HEK293 (cell line): ENCODE data around the gene SKP2.

Experiments used
- CTCF ChIA-PET: fragments of 350-600 bp; formaldehyde crosslinking; extraction: SDS; loops from one replicate; lab custom pipeline; 2021; ENCODE audit warnings: antibody characterized with exemption; lab: Yijun Ruan, JAX
- POLR2A ChIA-PET: fragments of 300-600 bp; formaldehyde crosslinking; extraction: SDS; loops from one replicate; lab custom pipeline; 2020; ENCODE audit warnings: antibody characterized with exemption, inconsistent platforms; lab: Yijun Ruan, JAX
- H3K27ac ChIP-seq: fragments of 200-500 bp; sonication (Bioruptor generic); 2 replicates; pipeline ENCODE4 v1.5.1; 2014; ENCODE audit warnings: low read depth, low read length, control low read depth, inconsistent platforms; ENCODE audit errors: extremely low read depth
- H3K36me3 ChIP-seq, 2 experiments: fragments of 200-500 bp in 1 of 2; sonication (Bioruptor generic) in 1 of 2; 1 replicate in 1 of 2; 2 replicates in 1 of 2; pipeline ENCODE4 v1.5.1; 2014 to 2017; ENCODE audit warnings: inconsistent platforms in 2 of 2, low read length in 2 of 2; ENCODE audit not compliant: control insufficient read depth in 2 of 2, insufficient read depth in 1 of 2
- H3K4me1 ChIP-seq: fragments of 200-500 bp; sonication (Bioruptor generic); 2 replicates; pipeline ENCODE4 v1.5.1; 2014; ENCODE audit warnings: mild to moderate bottlenecking, low read length, inconsistent platforms; ENCODE audit not compliant: control insufficient read depth, insufficient read depth
- H3K4me3 ChIP-seq: 2 replicates; pipeline ENCODE4 v1.5.1; 2011; ENCODE audit warnings: low read depth, mild to moderate bottlenecking, control low read depth, low read length, moderate library complexity
- H3K9me3 ChIP-seq: fragments of 200-500 bp; sonication (Bioruptor generic); 2 replicates; pipeline ENCODE4 v1.5.1; 2014; ENCODE audit warnings: low read depth, low read length, inconsistent platforms; ENCODE audit not compliant: control insufficient read depth, insufficient read depth
- ATF2 ChIP-seq: fragments of 450-650 bp; formaldehyde crosslinking; IDR thresholded peaks from 2 replicates; pipeline ENCODE4 v1.5.1; 2016; ENCODE audit warnings: missing biosample characterization, missing genetic modification characterization, low read depth
- ELK4 ChIP-seq: IDR thresholded peaks from 2 replicates; pipeline ENCODE4 v1.6.1; 2011; ENCODE audit warnings: mild to moderate bottlenecking, low read depth, low read length, borderline replicate concordance
- GLI4 ChIP-seq: fragments of 450-650 bp; formaldehyde crosslinking; IDR thresholded peaks from 2 replicates; pipeline ENCODE4 v1.5.1; 2016; ENCODE audit warnings: missing biosample characterization, missing genetic modification characterization
- HIC1 ChIP-seq: fragments of 450-650 bp; formaldehyde crosslinking; IDR thresholded peaks from 2 replicates; pipeline ENCODE4 v1.5.1; 2016; ENCODE audit warnings: missing biosample characterization, missing genetic modification characterization
- HOXC10 ChIP-seq: sonication (generic); formaldehyde crosslinking; IDR thresholded peaks from 2 replicates; pipeline ENCODE4 v1.8.1; 2023; ENCODE audit warnings: mild to moderate bottlenecking, missing genetic modification reagents
- KLF16 ChIP-seq: fragments of 450-650 bp; formaldehyde crosslinking; IDR thresholded peaks from 2 replicates; pipeline ENCODE4 v1.5.1; 2017; ENCODE audit warnings: missing biosample characterization, missing genetic modification characterization
- MYNN ChIP-seq: fragments of 450-650 bp; formaldehyde crosslinking; IDR thresholded peaks from 2 replicates; pipeline ENCODE4 v1.5.1; 2016; ENCODE audit warnings: missing biosample characterization, missing genetic modification characterization, borderline replicate concordance
- SP3 ChIP-seq: fragments of 450-650 bp; formaldehyde crosslinking; IDR thresholded peaks from 2 replicates; pipeline ENCODE4 v1.5.1; 2016; ENCODE audit warnings: missing biosample characterization, missing genetic modification characterization
- TSHZ1 ChIP-seq: fragments of 450-650 bp; formaldehyde crosslinking; IDR thresholded peaks from 2 replicates; pipeline ENCODE4 v1.5.1; 2016; ENCODE audit warnings: missing biosample characterization, missing genetic modification characterization, borderline replicate concordance
- ZBTB20 ChIP-seq: fragments of 450-650 bp; formaldehyde crosslinking; IDR thresholded peaks from 2 replicates; pipeline ENCODE4 v1.5.1; 2016; ENCODE audit warnings: missing biosample characterization, missing genetic modification characterization
- ZNF19 ChIP-seq: fragments of 450-650 bp; formaldehyde crosslinking; IDR thresholded peaks from 2 replicates; pipeline ENCODE4; 2016; ENCODE audit warnings: missing biosample characterization, missing genetic modification characterization, low read depth
- ZNF211 ChIP-seq: fragments of 450-650 bp; formaldehyde crosslinking; IDR thresholded peaks from 2 replicates; pipeline ENCODE4 v1.5.1; 2016; ENCODE audit warnings: low read depth, missing biosample characterization, missing genetic modification characterization
- ZNF274 ChIP-seq, 2 experiments: fragments of 200-500 bp in 1 of 2; fragments of 450-650 bp in 1 of 2; sonication (Bioruptor generic) in 1 of 2; formaldehyde crosslinking in 1 of 2; IDR thresholded peaks; 2 replicates each; pipeline versions ENCODE4 v1.5.1 to v1.6.1; 2014 to 2016; ENCODE audit warnings: borderline replicate concordance in 1 of 2, inconsistent platforms in 1 of 2, low read length in 1 of 2, missing biosample characterization in 1 of 2, missing genetic modification characterization in 1 of 2
- ZNF423 ChIP-seq: fragments of 450-650 bp; formaldehyde crosslinking; IDR thresholded peaks from 2 replicates; pipeline ENCODE4 v1.5.1; 2016; ENCODE audit warnings: missing biosample characterization, missing genetic modification characterization
- ZNF48 ChIP-seq: fragments of 450-650 bp; formaldehyde crosslinking; IDR thresholded peaks from 2 replicates; pipeline ENCODE4 v1.5.1; 2016; ENCODE audit warnings: missing biosample characterization, missing genetic modification characterization
- ZNF501 ChIP-seq: fragments of 450-650 bp; formaldehyde crosslinking; IDR thresholded peaks from 2 replicates; pipeline ENCODE4 v1.5.1; 2016; ENCODE audit warnings: missing biosample characterization, missing genetic modification characterization
- ZNF596 ChIP-seq: fragments of 450-650 bp; IDR thresholded peaks from 2 replicates; pipeline ENCODE4 v1.5.0; 2018; ENCODE audit warnings: missing biosample characterization, mild to moderate bottlenecking, missing genetic modification characterization, moderate library complexity
- ZNF701 ChIP-seq: fragments of 450-650 bp; formaldehyde crosslinking; IDR thresholded peaks from 2 replicates; pipeline ENCODE4 v1.5.1; 2016; ENCODE audit warnings: missing biosample characterization, missing genetic modification characterization
- ZNF707 ChIP-seq: fragments of 450-650 bp; formaldehyde crosslinking; IDR thresholded peaks from 2 replicates; pipeline ENCODE4 v1.5.1; 2016; ENCODE audit warnings: missing biosample characterization, missing genetic modification characterization
- ZSCAN23 ChIP-seq: fragments of 450-650 bp; formaldehyde crosslinking; IDR thresholded peaks from 2 replicates; pipeline ENCODE4 v1.5.1; 2016; ENCODE audit warnings: missing biosample characterization, missing genetic modification characterization
- ZXDB ChIP-seq: fragments of 450-650 bp; formaldehyde crosslinking; IDR thresholded peaks from 2 replicates; pipeline ENCODE4 v1.5.1; 2016; ENCODE audit warnings: missing biosample characterization, missing genetic modification characterization
- TF ChIP-seq, protein P1 (sequence below): fragments of 450-650 bp; formaldehyde crosslinking; IDR thresholded peaks from 2 replicates; pipeline ENCODE4 v1.5.1; 2016; ENCODE audit warnings: missing biosample characterization, missing genetic modification characterization, borderline replicate concordance
- TF ChIP-seq, protein P2 (sequence below): fragments of 450-650 bp; formaldehyde crosslinking; IDR thresholded peaks from 2 replicates; pipeline ENCODE4 v1.5.1; 2016; ENCODE audit warnings: missing biosample characterization, missing genetic modification characterization

The SKP2 gene

DNA sequence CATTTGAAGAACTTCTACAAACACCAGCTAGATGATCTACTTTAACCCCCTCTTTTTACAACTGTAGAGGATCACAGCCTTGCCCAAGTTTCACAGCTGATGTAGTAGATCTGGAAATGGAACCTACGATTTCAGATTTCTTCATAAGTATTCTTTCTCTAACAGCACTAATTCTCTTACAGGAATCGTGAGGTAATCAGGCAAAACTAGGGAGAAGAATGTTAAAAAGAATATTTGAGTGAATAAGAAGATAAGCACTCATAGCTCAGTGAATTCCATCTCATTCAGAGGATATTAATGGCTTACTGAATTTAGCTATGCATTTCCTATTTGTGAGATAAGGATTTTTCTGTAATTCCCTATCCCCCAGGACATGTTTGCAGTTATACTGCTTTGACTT is 47.7 kb downstream of the SKP2 start:
- Histone ChIP-seq H3K36me3 (peaks cover 47% of the 10 kb centered on the region in 2 experiments), H3K27ac (no peak overlapping the region)
- CTCF ChIA-PET: interaction anchor here (0.7 to 1.8 kb wide), 4 partner anchors 28 to 492 kb away, joined by 3 to 7 read pairs (median 4); no protein-coding TSS in a partner anchor
- TF ChIP-seq GLI4 (tag by site-specific recombination) (no peak), ZBTB20 (tag by site-specific recombination) (no peak), ZNF501 (tag by site-specific recombination) (no peak), ZSCAN23 (no peak), MYNN (tag by site-specific recombination) (no peak), ZNF19 (tag by site-specific recombination) (no peak)
- TF ChIP-seq, protein P1, sequence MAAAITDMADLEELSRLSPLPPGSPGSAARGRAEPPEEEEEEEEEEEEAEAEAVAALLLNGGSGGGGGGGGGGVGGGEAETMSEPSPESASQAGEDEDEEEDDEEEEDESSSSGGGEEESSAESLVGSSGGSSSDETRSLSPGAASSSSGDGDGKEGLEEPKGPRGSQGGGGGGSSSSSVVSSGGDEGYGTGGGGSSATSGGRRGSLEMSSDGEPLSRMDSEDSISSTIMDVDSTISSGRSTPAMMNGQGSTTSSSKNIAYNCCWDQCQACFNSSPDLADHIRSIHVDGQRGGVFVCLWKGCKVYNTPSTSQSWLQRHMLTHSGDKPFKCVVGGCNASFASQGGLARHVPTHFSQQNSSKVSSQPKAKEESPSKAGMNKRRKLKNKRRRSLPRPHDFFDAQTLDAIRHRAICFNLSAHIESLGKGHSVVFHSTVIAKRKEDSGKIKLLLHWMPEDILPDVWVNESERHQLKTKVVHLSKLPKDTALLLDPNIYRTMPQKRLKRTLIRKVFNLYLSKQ (tag by site-specific recombination): no peak
- TF ChIP-seq, all 188 proteins: peak for 0
- H3K9me3 ChIP-seq: no peaks in the 10 kb centered on the region
- POLR2A ChIA-PET: interaction anchor here (1.0 kb wide), 1 partner anchor 42 kb away, joined by 4 read pairs; the partner anchor contains the start of gene NADK2
- no peaks in the 10 kb centered on the region for H3K4me1 ChIP-seq
- no peak overlapping the region for H3K4me3 ChIP-seq

- CTCF ChIA-PET: interaction anchor here (0.6 to 1.8 kb wide), 5 partner anchors 11 to 826 kb away, joined by 3 to 7 read pairs (median 3); no protein-coding TSS in a partner anchor
- POLR2A ChIA-PET: no interaction called here
- no peak overlapping the region for H3K27ac ChIP-seq
- no peaks in the 10 kb centered on the region for H3K9me3 ChIP-seq
- no peak overlapping the region for H3K4me3 ChIP-seq
- TF ChIP-seq SP3 (tag by site-specific recombination) (no peak), ELK4 (no peak), ZNF701 (tag by site-specific recombination) (no peak), ATF2 (tag by site-specific recombination) (no peak), ZXDB (tag by site-specific recombination) (no peak), ZNF707 (tag by site-specific recombination) (no peak), TSHZ1 (no peak), ZNF423 (tag by site-specific recombination) (no peak), ZNF274 (IDR thresholded peaks at IDR 0.05; ENCODE audit: low read length) (no peak), ZNF274 (tag by site-specific recombination; IDR thresholded peaks at IDR 0.05; ENCODE audit: borderline replicate concordance) (no peak), ZNF48 (tag by site-specific recombination) (no peak), HOXC10 (CRISPR knock-in tag) (no peak), HIC1 (tag by site-specific recombination) (no peak), ZNF596 (no peak), ZNF211 (no peak), KLF16 (tag by site-specific recombination) (no peak)
- TF ChIP-seq, protein P2, sequence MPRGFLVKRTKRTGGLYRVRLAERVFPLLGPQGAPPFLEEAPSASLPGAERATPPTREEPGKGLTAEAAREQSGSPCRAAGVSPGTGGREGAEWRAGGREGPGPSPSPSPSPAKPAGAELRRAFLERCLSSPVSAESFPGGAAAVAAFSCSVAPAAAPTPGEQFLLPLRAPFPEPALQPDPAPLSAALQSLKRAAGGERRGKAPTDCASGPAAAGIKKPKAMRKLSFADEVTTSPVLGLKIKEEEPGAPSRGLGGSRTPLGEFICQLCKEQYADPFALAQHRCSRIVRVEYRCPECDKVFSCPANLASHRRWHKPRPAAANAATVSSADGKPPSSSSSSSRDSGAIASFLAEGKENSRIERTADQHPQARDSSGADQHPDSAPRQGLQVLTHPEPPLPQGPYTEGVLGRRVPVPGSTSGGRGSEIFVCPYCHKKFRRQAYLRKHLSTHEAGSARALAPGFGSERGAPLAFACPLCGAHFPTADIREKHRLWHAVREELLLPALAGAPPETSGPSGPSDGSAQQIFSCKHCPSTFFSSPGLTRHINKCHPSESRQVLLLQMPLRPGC (tag by site-specific recombination): no peak
- TF ChIP-seq, all 188 proteins: peak for 0
- Histone ChIP-seq H3K4me1 (no peaks in the 10 kb centered on the region), H3K36me3 (peaks cover 42 to 47% of the 10 kb centered on the region in 2 experiments)
These were observed 48.6 kb downstream of the SKP2 start for GRCh38 chr5:36200513-36200912.
